ENCODE results near the gene ERC2.

GRCh38 chr3:55719508-55719907, 748.8 kb downstream of the ERC2 start:
- TF ChIP-seq CTCF (IDR thresholded peaks at IDR 0.05) (no peak), POLR2A (IDR thresholded peaks at IDR 0.05) (no peak)
